HCT116 (cell line): ENCODE measurements around the gene ITK. TPM values are rescaled to one million over a fixed set of nuclear protein-coding genes. Genes with fewer than 3 reads are reported as not detected.

Experiments
- ATAC-seq: fragments of 200-7000 bp; cut with Tn5 transposase; 2 replicates; pipeline ENCODE4 v1.9.1; 2020; ENCODE audit warnings: mild to moderate bottlenecking, moderate library complexity
- BruUV-seq: library from RNA; stranded (reverse); fragments of 400-500 nt; replicated peaks from 2 replicates; lab custom pipeline; 2021; lab: Mats Ljungman, UMichigan
- CTCF ChIA-PET: fragments of 300-600 bp; sonication (Branson Sonifier 250); formaldehyde crosslinking; loops from one replicate; lab custom pipeline; 2021; ENCODE audit warnings: antibody characterized with exemption; lab: Charles Lee
- POLR2A ChIA-PET: fragments of 300-600, 350-600 bp; sonication (Branson Sonifier 250); formaldehyde crosslinking; loops from one replicate; lab custom pipeline; 2021; ENCODE audit warnings: antibody characterized with exemption; lab: Charles Lee
- RAD21 ChIA-PET, 2 experiments: fragments of 300-600 bp; sonication (Branson Sonifier 250); formaldehyde crosslinking; loops; one replicate each; lab custom pipeline; 2023; ENCODE audit warnings: low total read pairs in 2 of 2; ENCODE audit not compliant: uncharacterized antibody in 2 of 2, unreplicated experiment in 2 of 2, low non-redundant PET in 1 of 2; lab: Charles Lee
- DNase-seq: peaks from one replicate; pipeline ENCODE4 v3.0.0-alpha.2; 2010; ENCODE audit warnings: low read depth, low spot score
- H2AFZ ChIP-seq: fragments of 200-600 bp; shearing (Covaris generic), sonication (generic); 2 replicates; pipeline ENCODE4 v1.6.1; 2017; ENCODE audit warnings: low read depth, mixed run types, mixed read lengths, antibody characterized with exemption, low read length; ENCODE audit not compliant: poor library complexity, severe bottlenecking
- H3K27ac ChIP-seq: 2 replicates; pipeline ENCODE4 v1.5.1; 2012; ENCODE audit warnings: low read depth, low read length
- H3K27me3 ChIP-seq: fragments of 200-600 bp; sonication (generic); 2 replicates; pipeline ENCODE4 v1.6.1; 2016; ENCODE audit warnings: mixed run types, low read length, mixed read lengths; ENCODE audit not compliant: insufficient read depth
- H3K36me3 ChIP-seq, 2 experiments: fragments of 200-500 bp in 1 of 2; fragments of 200-600 bp in 1 of 2; sonication (Bioruptor generic) in 1 of 2; sonication (generic) in 1 of 2; 2 replicates each; pipeline versions ENCODE4 v1.5.1 to v1.6.1; 2014 to 2016; ENCODE audit warnings: low read length in 2 of 2, inconsistent platforms in 1 of 2, mixed read lengths in 1 of 2, mixed run types in 1 of 2; ENCODE audit not compliant: insufficient read depth in 2 of 2, control insufficient read depth in 1 of 2
- H3K4me1 ChIP-seq, 2 experiments: fragments of 200-600 bp in 1 of 2; sonication (generic) in 1 of 2; 2 replicates each; pipeline versions ENCODE4 v1.5.1 to v1.6.1; 2012 to 2017; ENCODE audit warnings: low read length in 2 of 2, inconsistent platforms in 1 of 2, mild to moderate bottlenecking in 1 of 2, mixed read lengths in 1 of 2, mixed run types in 1 of 2, moderate library complexity in 1 of 2; ENCODE audit not compliant: insufficient read depth in 2 of 2, control insufficient read depth in 1 of 2
- H3K4me2 ChIP-seq: fragments of 200-600 bp; sonication (generic); 2 replicates; pipeline ENCODE4 v1.6.1; 2017; ENCODE audit warnings: mixed run types, low read length, mixed read lengths
- H3K4me3 ChIP-seq, 2 experiments: fragments of 200-600 bp in 1 of 2; sonication (generic) in 1 of 2; replicated peaks in 1 of 2; 2 replicates each; pipeline ENCODE4 v1.5.1; 2011 to 2016; ENCODE audit warnings: low read length in 2 of 2, control low read depth in 1 of 2, low read depth in 1 of 2, mild to moderate bottlenecking in 1 of 2, mixed read lengths in 1 of 2, mixed run types in 1 of 2
- H3K79me2 ChIP-seq: fragments of 200-600 bp; sonication (generic); 2 replicates; pipeline ENCODE4 v1.6.1; 2017; ENCODE audit warnings: mild to moderate bottlenecking, mixed run types, low read length, moderate library complexity, mixed read lengths; ENCODE audit not compliant: insufficient read depth
- H3K9ac ChIP-seq: fragments of 200-600 bp; sonication (generic); 2 replicates; pipeline ENCODE4 v1.6.1; 2016; ENCODE audit warnings: low read length, mixed read lengths
- H3K9me2 ChIP-seq: fragments of 200-600 bp; sonication (generic), shearing (Covaris generic); 2 replicates; pipeline ENCODE4 v1.6.1; 2017; ENCODE audit warnings: mixed run types, mild to moderate bottlenecking, moderate library complexity; ENCODE audit not compliant: insufficient read depth
- H3K9me3 ChIP-seq, 2 experiments: fragments of 200-500 bp in 1 of 2; fragments of 200-600 bp in 1 of 2; sonication (Bioruptor generic) in 1 of 2; sonication (generic) in 1 of 2; 2 replicates each; pipeline ENCODE4 v1.6.1; 2014 to 2017; ENCODE audit warnings: low read length in 2 of 2, mixed read lengths in 2 of 2, inconsistent platforms in 1 of 2, low read depth in 1 of 2, mild to moderate bottlenecking in 1 of 2, mixed run types in 1 of 2, moderate library complexity in 1 of 2; ENCODE audit not compliant: control insufficient read depth in 1 of 2, insufficient read depth in 1 of 2
- H4K20me1 ChIP-seq: fragments of 200-600 bp; sonication (generic), shearing (Covaris generic); 2 replicates; pipeline ENCODE4 v1.6.1; 2017; ENCODE audit warnings: mixed run types, mild to moderate bottlenecking, moderate library complexity; ENCODE audit not compliant: insufficient read depth
- ATF3 ChIP-seq: IDR thresholded peaks from 2 replicates; pipeline ENCODE4 v1.6.1; 2012
- CBX3 ChIP-seq: IDR thresholded peaks from 2 replicates; pipeline ENCODE4 v1.6.1; 2012; ENCODE audit warnings: low read depth
- CEBPB ChIP-seq: IDR thresholded peaks from 2 replicates; pipeline ENCODE4 v1.6.1; 2012; ENCODE audit warnings: low read depth
- CTCF ChIP-seq, 3 experiments: fragments of 200-600 bp in 1 of 3; sonication (generic) in 1 of 3; IDR thresholded peaks in 2 of 3; conservative IDR thresholded peaks in 1 of 3; 2 replicates each; pipeline ENCODE4 v1.5.1; 2012 to 2017; ENCODE audit warnings: low read depth in 2 of 3, low read length in 2 of 3, antibody characterized with exemption in 1 of 3, borderline replicate concordance in 1 of 3, control low read depth in 1 of 3, mild to moderate bottlenecking in 1 of 3, mixed read lengths in 1 of 3, mixed run types in 1 of 3, moderate library complexity in 1 of 3; ENCODE audit not compliant: insufficient read depth in 1 of 3
- ELF1 ChIP-seq: IDR thresholded peaks from 2 replicates; pipeline ENCODE4 v1.6.1; 2012; ENCODE audit warnings: low read depth, borderline replicate concordance
- POLR2A ChIP-seq: IDR thresholded peaks from 2 replicates; pipeline ENCODE4 v1.7.0; 2011; ENCODE audit warnings: borderline replicate concordance; ENCODE audit not compliant: insufficient read depth, insufficient read length; ENCODE audit errors: extremely low read depth
- REST ChIP-seq: IDR thresholded peaks from 2 replicates; pipeline ENCODE4 v1.6.1; 2012; ENCODE audit warnings: low read depth
- SIN3A ChIP-seq: IDR thresholded peaks from 2 replicates; pipeline ENCODE4 v1.6.1; 2012; ENCODE audit warnings: low read depth
- YY1 ChIP-seq: IDR thresholded peaks from 2 replicates; pipeline ENCODE4 v1.6.1; 2011; ENCODE audit warnings: low read length, low read depth, moderate library complexity, mild to moderate bottlenecking; ENCODE audit not compliant: insufficient replicate concordance; ENCODE audit errors: extremely low read depth
- ZFX ChIP-seq: fragments of 450-650 bp; IDR thresholded peaks from 2 replicates; pipeline ENCODE4 v1.6.1; 2017
- ZNF274 ChIP-seq: fragments of 200-500 bp; sonication (Bioruptor generic); IDR thresholded peaks from 2 replicates; pipeline ENCODE4 v1.6.1; 2014; ENCODE audit warnings: mild to moderate bottlenecking, low read depth, low read length, inconsistent platforms
- intact Hi-C: fragments of 100-400 bp; cut with micrococcal nuclease; formaldehyde crosslinking; loops from 2 replicates; pipeline ENCODE4 v1.10.0; 2022
- total RNA-seq: library from RNA; stranded (reverse); gene quantifications from one replicate; pipeline ENCODE4 v1.2.1, GENCODE V29; 2021; ENCODE audit not compliant: unreplicated experiment

The ITK gene
- total RNA-seq, 1 experiment from 2014 or later = 0.37 TPM

GRCh38 chr5:157172403-157172802, 8.2 kb upstream of the ITK start:
- no peak overlapping the region for H3K9ac ChIP-seq
- H3K9me3 ChIP-seq = no peaks in the 10 kb centered on the region
- no peaks in the 10 kb centered on the region for H3K4me1 ChIP-seq
- no peaks in the 10 kb centered on the region for H4K20me1 ChIP-seq
- H3K4me3 ChIP-seq = no peak overlapping the region
- no peaks in the 10 kb centered on the region for H3K9me2 ChIP-seq
- CTCF ChIA-PET = no interaction called here
- TF ChIP-seq CBX3 (no peak), ZFX (no peak), CTCF (IDR thresholded peaks at IDR 0.05 in 2 of 3, conservative IDR thresholded peaks at IDR 0.05 in 1 of 3; ENCODE audit: borderline replicate concordance in 1 of 3, insufficient read depth in 1 of 3, low read depth in 2 of 3, low read length in 2 of 3) (no peak), ELF1 (no peak), CEBPB (no peak), REST (no peak), YY1 (no peak), ATF3 (no peak), POLR2A (no peak), ZNF274 (no peak), SIN3A (no peak)
- H3K27me3 ChIP-seq = peaks cover 5% of the 10 kb centered on the region; the same call in 1 of the 2 replicates
- no peaks in the 10 kb centered on the region for H3K79me2 ChIP-seq
- H2AFZ ChIP-seq = no peak overlapping the region
- RAD21 ChIA-PET = no interaction called here
- no peak for ATAC-seq
- no peak overlapping the region for H3K27ac ChIP-seq
- no TSS peak for BruUV-seq
- H3K36me3 ChIP-seq = no peaks in the 10 kb centered on the region
- no peak overlapping the region for H3K4me2 ChIP-seq
- DNase-seq = no peak
- POLR2A ChIA-PET = no interaction called here
- intact Hi-C loops = no loop called here
